Body of pancreas (tissue), 4 donors: ENCODE data around the gene CCSER1. TPM values are rescaled to one million over a fixed set of nuclear protein-coding genes. Genes with fewer than 3 reads are reported as not detected.

Source experiments
- ATAC-seq: fragments of 150-250 bp; one replicate; pipeline ENCODE4 v1.9.1; 2016
- DNase-seq, 4 donors: peaks; one replicate each; pipeline ENCODE4 v3.0.0-alpha.2; 2019
- H3K27ac ChIP-seq, 4 donors: fragments of 200-600 bp; sonication (generic); 1 replicate in 3 of 4; 2 replicates in 1 of 4; pipeline versions ENCODE4 v1.5.1 to v1.6.1; 2016 to 2019; ENCODE audit warnings: mild to moderate bottlenecking in 1 of 4, mixed read lengths in 1 of 4, moderate library complexity in 1 of 4
- H3K27me3 ChIP-seq, 2 donors: fragments of 200-600 bp; sonication (generic); one replicate each; pipeline ENCODE4 v1.6.0; 2016; ENCODE audit warnings: mild to moderate bottlenecking in 1 of 2
- H3K36me3 ChIP-seq, 2 donors: fragments of 200-600 bp; sonication (generic); replicated peaks in 1 of 2; 2 replicates each; pipeline ENCODE4 v1.5.1; 2016; ENCODE audit warnings: low read depth in 2 of 2; ENCODE audit not compliant: insufficient read depth in 1 of 2
- H3K4me1 ChIP-seq: fragments of 200-600 bp; sonication (generic); one replicate; pipeline ENCODE4 v1.6.0; 2016
- H3K4me3 ChIP-seq, 2 donors: fragments of 200-600 bp; sonication (generic); 1 replicate in 1 of 2; 2 replicates in 1 of 2; pipeline ENCODE4 v1.5.1; 2016 to 2019
- H3K9me3 ChIP-seq, 3 donors: fragments of 200-600 bp; sonication (generic); 1 replicate in 2 of 3; 2 replicates in 1 of 3; pipeline ENCODE4 v1.5.1; 2016
- CTCF ChIP-seq, 7 experiments: fragments of 450-650 bp in 4 of 7; fragments of 200-600 bp in 3 of 7; sonication (generic) in 3 of 7; IDR thresholded peaks; one replicate each; pipeline ENCODE4 v1.5.1; 2016 to 2019; ENCODE audit warnings: antibody characterized with exemption in 7 of 7
- POLR2A ChIP-seq, 3 donors: fragments of 450-650 bp; IDR thresholded peaks; one replicate each; pipeline ENCODE4 v1.6.1; 2016; ENCODE audit warnings: antibody characterized with exemption in 3 of 3, mild to moderate bottlenecking in 2 of 3
- WGBS, 2 donors: methylation state at CpG; one replicate each; pipeline ENCODE4 v1.1.5; 2017; 5-methylcytosine and 5-hydroxymethylcytosine counted together
- intact Hi-C: fragments of 100-400 bp; cut with DNase I; formaldehyde crosslinking; loops from one replicate; pipeline ENCODE4 v1.15.1; 2023
- total RNA-seq, 2 donors: library from RNA; depleted of rRNA; stranded (reverse); fragments of >200 nt; gene quantifications; one replicate each; pipeline ENCODE4 v1.1.0, GENCODE V29; 2016

CCSER1 gene
- total RNA-seq, 2 donors from 2014 or later: 13.2 to 14.5 TPM

GRCh38 chr4:91279899-91280298 lies 1152.7 kb downstream of the CCSER1 start:
- Histone ChIP-seq H3K4me3 (no peak overlapping the region), H3K27me3 (no peaks in the 10 kb centered on the region), H3K36me3 (no peaks in the 10 kb centered on the region), H3K4me1 (no peaks in the 10 kb centered on the region), H3K27ac (no peak overlapping the region), H3K9me3 (no peaks in the 10 kb centered on the region)
- ATAC-seq (no peak), DNase-seq (peak in 1 of 4 donors; percentile 10)
- 66 to 76% methylated on average over 2 of the region's 2 CpGs for WGBS, 2 donors
- TF ChIP-seq CTCF (IDR thresholded peaks at IDR 0.05): no peak
- intact Hi-C loops: no loop called here

- DNase-seq: no peak
- Histone ChIP-seq H3K9me3 (no peaks in the 10 kb centered on the region), H3K36me3 (no peaks in the 10 kb centered on the region), H3K27ac (no peak overlapping the region), H3K4me1 (no peaks in the 10 kb centered on the region), H3K27me3 (no peaks in the 10 kb centered on the region), H3K4me3 (no peak overlapping the region)
- no peak for ATAC-seq
- no peak for TF ChIP-seq POLR2A (IDR thresholded peaks at IDR 0.05)
- TF ChIP-seq CTCF (IDR thresholded peaks at IDR 0.05): no peak
- intact Hi-C loops: no loop called here
- WGBS, 2 donors: 58 to 72% methylated on average over 3 of the region's 3 CpGs
Measured at GRCh38 chr4:91280551-91281290, 1153.5 kb downstream of the CCSER1 start.

- no peak for DNase-seq
- H3K9me3 ChIP-seq: no peaks in the 10 kb centered on the region
- H3K27ac ChIP-seq: no peak overlapping the region
- H3K36me3 ChIP-seq: no peaks in the 10 kb centered on the region
- H3K4me1 ChIP-seq: no peaks in the 10 kb centered on the region
- WGBS, 2 donors: 81 to 85% methylated on average over 3 of the region's 3 CpGs
- intact Hi-C loops: no loop called here
- no peak overlapping the region for H3K4me3 ChIP-seq
- H3K27me3 ChIP-seq: no peaks in the 10 kb centered on the region
- no peak for ATAC-seq
- no peak for TF ChIP-seq CTCF (IDR thresholded peaks at IDR 0.05)
Measured at GRCh38 chr4:91282217-91282616, 1155.0 kb downstream of the CCSER1 start.

- DNase-seq (no peak), ATAC-seq (no peak)
- Histone ChIP-seq H3K9me3 (no peaks in the 10 kb centered on the region), H3K4me1 (peaks cover 7% of the 10 kb centered on the region), H3K4me3 (no peak overlapping the region), H3K27ac (no peak overlapping the region), H3K36me3 (no peaks in the 10 kb centered on the region), H3K27me3 (no peaks in the 10 kb centered on the region)
- WGBS, 2 donors: 88 to 94% methylated on average over 1 of the region's 1 CpG
- intact Hi-C loops: no loop called here
- TF ChIP-seq CTCF (IDR thresholded peaks at IDR 0.05): no peak
- no peak for TF ChIP-seq POLR2A (IDR thresholded peaks at IDR 0.05)
Measured at GRCh38 chr4:91283726-91284230, 1156.6 kb downstream of the CCSER1 start.

- TF ChIP-seq POLR2A (IDR thresholded peaks at IDR 0.05) (no peak), CTCF (IDR thresholded peaks at IDR 0.05) (no peak)
- 86 to 87% methylated on average over 3 of the region's 3 CpGs for WGBS, 2 donors
- Histone ChIP-seq H3K27me3 (no peaks in the 10 kb centered on the region), H3K9me3 (no peaks in the 10 kb centered on the region), H3K4me1 (peaks cover 10% of the 10 kb centered on the region), H3K4me3 (no peak overlapping the region), H3K27ac (no peak overlapping the region), H3K36me3 (no peaks in the 10 kb centered on the region)
- intact Hi-C loops: no loop called here
- no peak for DNase-seq
- ATAC-seq: no peak
Measured at GRCh38 chr4:91284480-91284879, 1157.3 kb downstream of the CCSER1 start.
